Measurements from ENCODE around the gene ASXL3.

Gene ASXL3

GRCh38 chr18:33660696-33661310 lies 82.8 kb downstream of the ASXL3 start:
- no peak for DNase-seq (ENCODE audit: low read depth in 2 of 2)

DNA sequence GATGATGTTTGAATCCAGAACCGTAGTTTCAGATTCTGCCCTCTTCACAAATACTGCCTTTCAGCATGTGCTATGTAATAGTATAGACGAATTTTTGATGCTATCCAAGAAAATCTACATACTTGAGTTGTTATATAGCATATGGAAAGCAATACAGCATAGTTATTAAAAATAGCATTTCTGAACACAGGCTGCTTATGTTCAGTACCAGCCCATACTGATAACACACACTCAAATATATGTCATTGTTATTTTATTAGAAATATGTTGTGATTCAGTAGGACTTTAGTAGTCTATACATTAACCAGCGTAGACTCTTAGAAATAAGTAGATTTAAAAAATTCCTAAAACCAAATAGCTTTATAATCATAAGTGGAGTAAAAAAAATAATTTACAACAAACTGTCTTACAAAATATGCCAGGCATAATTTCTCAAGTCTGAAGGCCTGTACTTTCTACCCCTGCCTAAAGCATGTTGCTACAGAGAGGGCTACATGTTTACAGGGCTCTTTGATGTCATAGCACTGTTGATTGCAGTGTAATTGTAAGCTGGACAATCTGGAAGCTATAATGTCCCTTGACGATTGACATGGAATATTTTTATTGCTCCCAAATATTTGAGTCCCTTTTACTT lies 86.3 kb downstream of the ASXL3 start:
- DNase-seq (ENCODE audit: low read depth in 2 of 2): no peak

- DNase-seq (ENCODE audit: low read depth in 2 of 2): no peak
Observed at GRCh38 chr18:33665187-33665586, 87.2 kb downstream of the ASXL3 start.

DNA sequence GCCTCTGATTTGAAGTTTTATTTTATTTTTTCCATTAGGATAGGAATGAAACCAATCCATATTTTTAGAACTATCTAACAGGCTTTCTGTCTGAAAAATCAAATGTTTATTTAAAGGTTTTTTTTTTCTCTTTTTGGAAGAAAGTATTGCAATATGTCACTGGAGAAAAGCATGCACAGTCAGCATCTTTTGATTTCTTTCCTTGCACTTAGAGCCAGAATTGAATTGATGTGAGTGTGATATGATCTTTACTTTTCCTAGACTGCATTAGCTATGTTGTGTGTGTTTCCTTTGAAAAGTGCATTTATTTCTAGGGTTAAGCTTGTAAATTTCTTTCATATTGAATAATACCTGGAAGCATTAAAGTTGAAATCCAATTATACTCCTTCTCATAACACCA lies 87.6 kb downstream of the ASXL3 start:
- DNase-seq (ENCODE audit: low read depth in 2 of 2): no peak

DNA sequence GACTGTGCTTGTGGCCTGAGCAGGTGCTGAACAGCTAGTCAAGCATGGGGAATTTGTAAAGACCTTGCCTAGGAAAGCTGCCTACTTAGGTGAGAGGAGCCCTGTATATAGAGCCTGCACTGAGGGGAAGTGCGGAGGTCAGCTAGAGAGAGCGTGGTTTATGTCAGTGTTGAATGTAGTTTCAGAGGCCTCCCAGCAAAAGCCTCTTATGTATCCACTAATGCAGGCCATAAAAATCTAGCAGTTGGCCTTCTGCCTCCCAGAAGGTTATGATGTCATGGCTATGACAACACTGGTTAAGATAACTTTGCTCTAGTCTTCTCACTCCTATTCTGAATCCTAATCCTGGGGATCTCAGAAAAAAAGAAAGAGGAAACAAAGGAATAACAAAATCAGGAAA lies 88.9 kb downstream of the ASXL3 start:
- DNase-seq (ENCODE audit: low read depth in 2 of 2): no peak

GRCh38 chr18:33669589-33669988 lies 91.6 kb downstream of the ASXL3 start:
- no peak for DNase-seq (ENCODE audit: low read depth in 2 of 2)

DNA sequence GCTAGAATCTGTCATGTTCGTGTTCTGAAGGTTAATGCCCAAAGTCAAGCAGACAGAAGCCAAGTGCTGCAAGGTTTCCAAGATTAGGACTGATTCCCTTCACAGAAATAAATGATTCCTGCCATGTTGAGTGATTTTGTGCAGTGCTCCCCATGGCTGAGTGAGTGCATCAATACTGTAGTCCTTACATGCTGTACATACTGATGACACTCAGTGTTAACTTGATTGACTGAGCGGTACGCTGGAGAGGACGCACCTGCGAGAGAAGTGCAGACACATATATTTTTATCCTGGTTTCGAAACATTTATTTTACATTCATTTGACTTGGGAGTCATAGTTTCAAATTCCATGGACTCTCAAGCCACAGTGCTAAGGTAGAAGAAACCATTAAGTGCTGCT lies 92.0 kb downstream of the ASXL3 start:
- no peak for DNase-seq (ENCODE audit: low read depth in 2 of 2)

DNA sequence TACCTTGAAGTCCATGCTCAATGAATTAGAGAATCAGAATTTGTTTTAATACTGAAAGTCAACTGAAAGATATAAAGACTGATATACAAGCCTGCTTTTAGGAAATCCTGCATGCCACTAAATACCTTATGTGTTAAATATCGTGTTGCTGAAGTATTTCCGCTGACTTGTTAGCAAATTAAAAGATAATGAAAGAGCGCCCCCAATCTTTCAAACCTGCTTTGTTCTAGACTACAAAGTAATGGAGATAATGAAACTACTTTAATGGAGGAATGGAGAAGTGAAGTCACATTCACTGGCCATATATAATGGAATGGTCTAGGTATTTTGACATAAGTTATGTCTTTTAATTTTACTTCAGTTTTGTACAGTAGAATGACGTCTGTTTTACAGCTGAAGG lies 95.7 kb downstream of the ASXL3 start:
- no peak for DNase-seq (ENCODE audit: low read depth in 2 of 2)

DNA sequence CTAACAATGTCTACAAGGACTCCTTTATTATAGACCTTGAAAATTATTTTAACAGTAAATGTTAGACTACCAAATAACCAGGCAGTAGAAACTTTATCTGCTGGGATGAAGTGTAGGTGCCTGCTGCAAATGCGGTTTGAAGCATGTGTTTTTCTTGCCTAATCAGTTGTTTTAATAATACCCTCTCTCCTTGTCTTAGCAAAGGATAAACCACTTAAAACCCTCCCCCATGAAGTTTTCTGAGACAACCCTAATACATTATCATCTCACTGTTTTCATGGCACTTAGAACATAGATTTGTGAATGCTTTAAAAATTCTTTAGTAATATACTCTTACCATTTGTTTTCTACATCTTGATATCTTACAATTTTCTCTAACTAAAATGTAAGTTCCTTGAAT lies 98.6 kb downstream of the ASXL3 start:
- no peak for DNase-seq (ENCODE audit: low read depth in 2 of 2)

- DNase-seq (ENCODE audit: low read depth in 2 of 2): no peak
Observed at GRCh38 chr18:33677891-33678290, 99.9 kb downstream of the ASXL3 start.

DNA sequence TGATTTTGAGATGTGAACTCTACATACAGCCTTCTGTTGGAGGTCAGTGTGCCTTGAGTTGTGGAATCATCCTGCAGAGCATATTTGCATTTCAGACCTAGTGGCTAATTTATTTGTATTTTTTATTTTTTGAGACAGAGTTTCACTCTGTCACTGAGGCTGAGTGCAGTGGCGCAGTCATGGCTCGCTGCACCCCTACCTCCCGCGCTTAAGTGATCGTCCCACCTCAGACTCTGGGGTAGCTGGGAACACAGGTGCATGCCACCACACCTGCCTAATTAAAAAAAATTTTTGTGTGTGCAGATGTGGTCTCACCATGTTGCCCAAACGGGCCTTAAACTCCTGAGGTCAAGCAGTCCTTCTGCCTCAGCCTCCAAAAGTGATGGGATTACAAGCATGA lies 104.4 kb downstream of the ASXL3 start:
- DNase-seq (ENCODE audit: low read depth in 2 of 2): no peak

DNA sequence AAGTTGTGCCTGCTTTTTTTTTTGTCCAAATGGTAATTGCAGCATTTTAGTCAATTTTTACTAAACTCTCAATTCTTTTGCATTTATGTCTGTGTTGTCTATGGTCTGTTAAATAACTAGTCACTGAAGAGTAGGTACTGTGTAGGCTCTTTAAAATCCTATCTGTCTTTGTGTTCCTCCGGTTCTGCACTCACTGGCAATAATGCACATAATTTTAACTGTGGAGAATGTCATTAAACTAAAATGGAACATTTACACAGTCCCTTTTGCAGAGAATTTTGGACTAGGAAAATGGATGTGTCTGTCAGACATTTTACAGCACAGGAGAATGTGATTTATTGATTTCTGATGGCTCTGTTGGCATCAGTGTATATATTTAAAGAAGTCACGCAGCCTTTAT lies 116.6 kb downstream of the ASXL3 start:
- no peak for DNase-seq (ENCODE audit: low read depth in 2 of 2)

DNA sequence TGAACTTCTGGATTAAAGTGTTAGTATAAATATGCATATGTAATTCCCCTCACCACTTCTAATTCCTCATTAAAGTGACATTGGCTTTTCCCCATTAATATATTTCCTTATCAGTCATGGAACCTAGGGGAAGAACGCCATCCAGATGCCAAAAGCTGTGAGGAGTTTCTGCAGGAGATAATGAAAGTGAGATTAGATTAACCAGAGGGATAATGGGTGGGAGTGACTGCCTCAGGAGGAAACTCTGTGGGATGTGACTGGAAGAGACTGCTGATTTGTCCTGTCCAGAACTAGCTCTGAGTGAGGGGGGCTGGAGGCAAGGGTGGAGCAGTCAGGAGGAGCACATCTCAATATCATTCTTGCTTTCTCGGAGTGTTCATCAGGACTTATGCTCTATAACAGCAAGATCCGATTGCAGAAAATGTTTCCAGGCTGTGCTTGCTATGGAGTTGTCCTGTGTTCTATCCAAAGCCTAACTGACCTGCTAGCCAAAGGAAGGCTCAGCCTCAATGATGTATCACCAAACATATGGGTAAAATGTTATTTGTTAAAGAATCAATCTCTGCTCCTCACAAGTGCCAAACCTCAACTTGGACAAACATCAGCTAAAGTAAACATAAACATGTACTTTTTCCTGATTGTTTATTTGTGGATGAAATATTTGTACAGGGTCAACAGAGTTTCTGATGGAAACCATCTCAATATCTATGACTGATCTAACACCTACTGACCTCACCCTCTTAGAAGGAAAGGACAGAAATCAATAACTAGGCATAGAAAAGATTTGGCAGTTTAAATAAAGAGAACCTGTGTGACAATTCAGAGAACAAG lies 118.5 kb downstream of the ASXL3 start:
- DNase-seq (ENCODE audit: low read depth in 2 of 2): no peak

- no peak for DNase-seq (ENCODE audit: low read depth in 2 of 2)
Observed at GRCh38 chr18:33697498-33697897, 119.5 kb downstream of the ASXL3 start.

GRCh38 chr18:33699372-33699771 lies 121.4 kb downstream of the ASXL3 start:
- no peak for DNase-seq (ENCODE audit: low read depth in 2 of 2)

GRCh38 chr18:33700513-33700976 lies 122.5 kb downstream of the ASXL3 start:
- no peak for DNase-seq (ENCODE audit: low read depth in 2 of 2)

DNA sequence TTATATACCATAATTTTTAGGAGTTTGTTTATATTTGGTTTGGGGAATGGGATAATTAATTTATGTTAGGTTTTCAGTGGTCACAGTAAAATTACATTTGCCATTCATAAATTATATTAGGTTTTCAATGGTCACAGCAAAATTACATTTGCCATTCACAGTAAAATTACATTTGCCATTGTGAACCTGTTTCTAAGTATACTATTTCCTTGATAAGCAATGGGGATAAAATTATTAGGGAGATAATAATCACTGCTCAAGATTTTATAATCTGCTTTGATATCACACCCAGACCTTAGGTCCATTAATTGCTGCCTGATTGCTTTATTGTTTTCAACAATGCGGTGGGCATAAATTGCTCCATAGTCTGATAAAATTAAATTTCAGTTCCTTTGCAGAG lies 124.6 kb downstream of the ASXL3 start:
- DNase-seq (ENCODE audit: low read depth in 2 of 2): no peak

DNA sequence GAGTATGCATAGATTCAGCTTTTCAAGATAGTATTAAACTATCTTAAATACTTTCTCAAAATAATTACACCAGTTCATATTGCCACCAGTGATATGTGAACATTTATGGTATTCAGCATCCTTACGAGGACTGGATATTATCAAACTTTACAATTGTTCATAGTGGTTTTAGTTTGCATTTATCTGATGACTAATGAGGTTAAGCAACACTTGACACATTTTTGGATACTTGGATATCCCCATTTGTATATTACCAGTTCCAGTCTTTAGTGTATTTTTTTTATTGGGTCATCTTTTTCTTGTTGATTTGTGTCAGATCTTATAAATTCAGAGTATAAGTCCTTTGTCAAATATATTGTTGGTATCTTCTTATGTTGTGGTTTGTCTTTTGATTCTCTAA lies 128.4 kb downstream of the ASXL3 start:
- no peak for DNase-seq (ENCODE audit: low read depth in 2 of 2)

DNA sequence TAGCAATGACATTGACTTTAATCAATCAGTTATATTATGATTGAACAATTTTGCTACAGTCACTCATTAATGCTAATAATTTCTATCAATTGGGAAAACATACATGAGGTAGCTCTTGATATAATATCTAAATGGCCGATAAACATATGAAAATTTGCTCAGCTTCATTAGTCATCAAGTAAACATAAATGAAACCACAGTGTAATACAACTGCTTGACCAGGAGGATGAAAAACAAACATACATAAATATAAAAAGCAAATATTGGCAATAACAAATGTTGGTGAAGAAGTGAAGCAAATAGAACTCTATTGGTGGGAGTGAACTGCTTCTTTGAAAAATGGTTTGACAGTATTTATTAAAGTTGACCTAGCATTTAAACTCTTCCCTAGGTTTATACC lies 130.9 kb downstream of the ASXL3 start:
- DNase-seq (ENCODE audit: low read depth in 2 of 2): no peak

- no peak for DNase-seq (ENCODE audit: low read depth in 2 of 2)
Observed at GRCh38 chr18:33710269-33710668, 132.2 kb downstream of the ASXL3 start.

- no peak for DNase-seq (ENCODE audit: low read depth in 2 of 2)
Observed at GRCh38 chr18:33711514-33711913, 133.5 kb downstream of the ASXL3 start.

DNA sequence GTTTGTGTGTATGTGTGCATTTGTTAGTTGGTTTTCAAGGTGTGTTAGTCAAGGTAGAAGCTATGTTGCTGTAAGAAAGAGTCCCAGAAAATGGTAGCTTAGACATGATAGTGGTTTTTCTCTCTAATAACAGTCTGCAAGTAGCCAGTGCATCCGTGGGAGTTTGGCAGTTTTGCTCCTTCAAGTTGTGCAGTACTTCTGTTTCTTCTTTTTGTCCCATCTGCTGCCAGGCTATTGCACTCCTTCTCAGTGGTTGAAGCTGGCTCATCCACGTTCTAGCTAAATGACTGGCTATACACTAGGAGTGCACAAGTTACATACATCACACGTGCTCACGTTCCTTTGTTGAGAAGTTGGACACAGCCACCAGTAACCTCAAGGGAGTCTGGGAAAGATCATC lies 134.7 kb downstream of the ASXL3 start:
- no peak for DNase-seq (ENCODE audit: low read depth in 2 of 2)

- no peak for DNase-seq (ENCODE audit: low read depth in 2 of 2)
Observed at GRCh38 chr18:33716061-33716683, 138.2 kb downstream of the ASXL3 start.
